Measurements from ENCODE around the gene ASB2. TPM values are rescaled to one million over a fixed set of nuclear protein-coding genes. Genes with fewer than 3 reads are reported as not detected.

Gene ASB2
- total and polyA plus RNA-seq, 2 of the 4 experiments (the other 2 are of a cell fraction) = 0.54 to 0.77 TPM

DNA sequence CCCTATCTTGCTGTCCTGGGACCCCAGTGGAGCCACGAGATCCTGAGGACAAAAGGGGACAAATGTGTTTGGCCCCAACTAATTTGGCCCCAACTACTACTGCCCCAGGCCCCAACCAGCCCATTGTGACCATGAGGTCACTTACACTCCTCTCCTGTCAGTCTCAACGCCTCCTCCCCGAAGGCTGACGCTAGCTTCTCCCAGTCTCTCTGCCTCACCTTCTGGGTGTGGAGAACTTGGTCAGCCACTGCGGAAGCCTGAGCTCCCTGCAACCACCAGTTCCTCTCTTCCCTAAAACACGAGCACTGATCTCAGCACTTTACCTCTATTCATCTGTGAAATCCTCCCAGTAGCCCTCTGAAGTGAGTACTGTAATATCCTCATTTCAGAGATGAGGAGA lies 35.9 kb downstream of the ASB2 start:
- Histone ChIP-seq H3K27ac (ENCODE audit: insufficient read depth, low read length) (no peak overlapping the region), H3K56ac (ENCODE audit: extremely low read depth, insufficient read depth, low read length) (no peak overlapping the region), H2BK120ac (ENCODE audit: low read depth, low read length) (no peak overlapping the region), H3K4ac (ENCODE audit: low read depth, low read length) (0 out of 2 replicates have a peak overlapping the region, but pooled peaks have one; percentile 5), H2AK9ac (replicated peaks; ENCODE audit: low read depth, low read length, poor library complexity) (peak overlapping the region; percentile 5), H2AFZ (replicated peaks; ENCODE audit: low read length, poor library complexity) (no peak overlapping the region), H3K18ac (ENCODE audit: low read depth, low read length) (no peak overlapping the region), H4K5ac (ENCODE audit: low read depth, low read length) (no peak overlapping the region), H3K4me1 (ENCODE audit: control insufficient read depth, insufficient read depth, low read length) (peaks cover 7% of the 10 kb centered on the region), H4K8ac (ENCODE audit: low read depth in 2 of 2, low read length in 2 of 2) (no peak overlapping the region), H3K4me3 (ENCODE audit: insufficient read depth, low read depth, low read length) (no peak overlapping the region), H3K9ac (ENCODE audit: low read depth, low read length) (no peak overlapping the region), H2BK5ac (ENCODE audit: low read depth, low read length, poor library complexity, severe bottlenecking) (no peak overlapping the region), H3K23ac (ENCODE audit: low read depth, low read length) (no peak overlapping the region), H2BK20ac (ENCODE audit: low read depth, low read length) (no peak overlapping the region), H2AK5ac (ENCODE audit: low read depth, low read length) (0 out of 2 replicates have a peak overlapping the region, but pooled peaks have one; percentile 72), H3K9me3 (ENCODE audit: control insufficient read depth, insufficient read depth, low read length) (no peaks in the 10 kb centered on the region), H4K20me1 (ENCODE audit: insufficient read depth, low read length) (peaks cover 3% of the 10 kb centered on the region; the same call in 1 of the 2 replicates), H3K4me2 (ENCODE audit: low read depth, low read length) (no peak overlapping the region), H3K36me3 (ENCODE audit: control insufficient read depth, insufficient read depth, low read length) (no peaks in the 10 kb centered on the region), H3K14ac (replicated peaks; ENCODE audit: low read depth, low read length) (no peak overlapping the region), H3K9me1 (ENCODE audit: insufficient read depth, low read length) (no peaks in the 10 kb centered on the region), H4K91ac (ENCODE audit: insufficient read depth, low read depth, low read length) (no peak overlapping the region), H2BK15ac (ENCODE audit: low read depth, low read length) (peak overlapping the region; percentile 40; the same call in 1 of the 3 replicates), H3K27me3 (ENCODE audit: control insufficient read depth, insufficient read depth, low read length) (peaks cover 24% of the 10 kb centered on the region; the same call in 1 of the 2 replicates), H3K79me1 (ENCODE audit: low read depth in 1 of 2, low read length in 2 of 2) (no peaks in the 10 kb centered on the region)
- ChIA-PET POLR2A (ENCODE audit: unreplicated experiment) (no interaction called here), CTCF (interaction anchor here (0.7 to 2.5 kb wide), 14 partner anchors 10 to 196 kb away, joined by 3 to 50 read pairs (median 6); partner anchors contain the start of gene CCDC197)
- ATAC-seq (ENCODE audit: low read depth) (no peak), DNase-seq (no peak)
- in situ Hi-C loops (cut with MboI; ENCODE audit: low sequenced_read_pairs) = loop anchor here (5.0 to 10.0 kb wide), 2 partner anchors 62 to 194 kb away; no protein-coding TSS in a partner anchor
- TF ChIP-seq NFE2L2 (IDR thresholded peaks at IDR 0.05; ENCODE audit: low read depth, low read length) = no peak
- TF ChIP-seq CTCF (conservative IDR thresholded peaks at IDR 0.05; ENCODE audit: low read depth, low read length) = no peak
- TF ChIP-seq MAFK (IDR thresholded peaks at IDR 0.05; ENCODE audit: low read depth, low read length) = no peak
- TF ChIP-seq SMC3 (IDR thresholded peaks at IDR 0.05; ENCODE audit: low read depth, low read length) = no peak
- no peak for TF ChIP-seq FOS (IDR thresholded peaks at IDR 0.05; ENCODE audit: low read depth, low read length)
- no peak for TF ChIP-seq MAZ (IDR thresholded peaks at IDR 0.05; ENCODE audit: borderline replicate concordance, low read depth, low read length)
- TF ChIP-seq CHD1 (IDR thresholded peaks at IDR 0.05; ENCODE audit: low read depth, low read length) = no peak
- no peak for TF ChIP-seq ELK1 (IDR thresholded peaks at IDR 0.05; ENCODE audit: borderline replicate concordance, low read depth, low read length)
- no CpG with 5 or more reads among the region's 6 CpGs for WGBS, 2 experiments (ENCODE audit: extremely low coverage in 2 of 2, insufficient read length in 1 of 2)
- BruUV-seq (replicated peaks) = no TSS peak
- intact Hi-C loops (cut with micrococcal nuclease) = no loop called here
- dilution Hi-C loops (cut with HindIII; ENCODE audit: low sequenced_read_pairs, unreplicated experiment) = no loop called here

Measured in IMR-90 (cell line).